Parathyroid adenoma (tissue), 2 donors: ENCODE results near the gene OPCML.

Experiments
- H2AFZ ChIP-seq: fragments of 300-600 bp; sonication (generic); one replicate; pipeline ENCODE4 v1.7.0; 2017; ENCODE audit warnings: antibody characterized with exemption, mild to moderate bottlenecking
- H3K27ac ChIP-seq: fragments of 300-600 bp; sonication (generic); one replicate; pipeline ENCODE4 v1.7.0; 2017
- H3K27me3 ChIP-seq: fragments of 300-600 bp; sonication (generic); one replicate; pipeline ENCODE4 v1.7.0; 2017; ENCODE audit warnings: low read length; ENCODE audit not compliant: control insufficient read depth, insufficient read depth
- H3K36me3 ChIP-seq: fragments of 300-600 bp; sonication (generic); one replicate; pipeline ENCODE4 v1.7.0; 2017; ENCODE audit warnings: low read length; ENCODE audit not compliant: control insufficient read depth, insufficient read depth
- H3K4me1 ChIP-seq: fragments of 300-600 bp; sonication (generic); one replicate; pipeline ENCODE4 v1.7.0; 2017; ENCODE audit warnings: control low read depth
- H3K4me2 ChIP-seq: fragments of 300-600 bp; sonication (generic); one replicate; pipeline ENCODE4 v1.7.0; 2017; ENCODE audit warnings: low read length
- H3K4me3 ChIP-seq: fragments of 300-600 bp; sonication (generic); one replicate; pipeline ENCODE4 v1.7.0; 2017; ENCODE audit warnings: low read depth, low read length
- H3K79me2 ChIP-seq: fragments of 300-600 bp; sonication (generic); one replicate; pipeline ENCODE4 v1.7.0; 2017; ENCODE audit warnings: control low read depth
- H3K9ac ChIP-seq: fragments of 300-600 bp; sonication (generic); one replicate; pipeline ENCODE4 v1.7.0; 2017; ENCODE audit warnings: mild to moderate bottlenecking
- H3K9me3 ChIP-seq: fragments of 300-600 bp; sonication (generic); one replicate; pipeline ENCODE4 v1.7.0; 2017; ENCODE audit warnings: low read length; ENCODE audit not compliant: control insufficient read depth
- TF ChIP-seq, protein P1 (sequence below): fragments of 300-600 bp; sonication (generic); IDR thresholded peaks from one replicate; pipeline ENCODE4 v1.7.0; 2017; ENCODE audit warnings: antibody characterized with exemption, mild to moderate bottlenecking
- donor health status: primary hyperparathyroidism.

Gene OPCML

DNA sequence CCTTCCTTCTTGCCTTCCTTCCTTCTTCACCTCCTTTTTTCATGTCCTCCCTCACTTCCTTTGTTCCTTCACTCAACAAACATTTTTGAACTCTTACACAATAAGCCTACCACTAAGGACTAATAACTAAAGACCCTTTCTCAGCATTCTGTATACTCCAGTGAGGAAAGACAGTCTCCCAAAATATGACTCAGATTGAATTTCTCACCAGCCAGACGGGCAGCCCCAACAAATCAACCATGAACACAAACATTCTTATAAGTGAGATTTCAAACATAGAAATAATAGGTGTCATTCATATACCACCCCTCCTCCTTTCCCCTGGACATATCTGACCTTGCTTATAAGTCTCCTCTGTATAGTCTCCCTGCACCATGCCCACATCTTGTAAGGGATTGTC lies 1079.7 kb downstream of the OPCML start:
- TF ChIP-seq, protein P1, sequence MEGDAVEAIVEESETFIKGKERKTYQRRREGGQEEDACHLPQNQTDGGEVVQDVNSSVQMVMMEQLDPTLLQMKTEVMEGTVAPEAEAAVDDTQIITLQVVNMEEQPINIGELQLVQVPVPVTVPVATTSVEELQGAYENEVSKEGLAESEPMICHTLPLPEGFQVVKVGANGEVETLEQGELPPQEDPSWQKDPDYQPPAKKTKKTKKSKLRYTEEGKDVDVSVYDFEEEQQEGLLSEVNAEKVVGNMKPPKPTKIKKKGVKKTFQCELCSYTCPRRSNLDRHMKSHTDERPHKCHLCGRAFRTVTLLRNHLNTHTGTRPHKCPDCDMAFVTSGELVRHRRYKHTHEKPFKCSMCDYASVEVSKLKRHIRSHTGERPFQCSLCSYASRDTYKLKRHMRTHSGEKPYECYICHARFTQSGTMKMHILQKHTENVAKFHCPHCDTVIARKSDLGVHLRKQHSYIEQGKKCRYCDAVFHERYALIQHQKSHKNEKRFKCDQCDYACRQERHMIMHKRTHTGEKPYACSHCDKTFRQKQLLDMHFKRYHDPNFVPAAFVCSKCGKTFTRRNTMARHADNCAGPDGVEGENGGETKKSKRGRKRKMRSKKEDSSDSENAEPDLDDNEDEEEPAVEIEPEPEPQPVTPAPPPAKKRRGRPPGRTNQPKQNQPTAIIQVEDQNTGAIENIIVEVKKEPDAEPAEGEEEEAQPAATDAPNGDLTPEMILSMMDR = no peak
- H3K36me3 ChIP-seq = no peaks in the 10 kb centered on the region
- no peak overlapping the region for H2AFZ ChIP-seq
- no peak overlapping the region for H3K9ac ChIP-seq
- no peaks in the 10 kb centered on the region for H3K4me1 ChIP-seq
- H3K27ac ChIP-seq = no peak overlapping the region
- H3K4me3 ChIP-seq = no peak overlapping the region
- H3K27me3 ChIP-seq = no peaks in the 10 kb centered on the region
- no peak overlapping the region for H3K4me2 ChIP-seq
- no peaks in the 10 kb centered on the region for H3K9me3 ChIP-seq
- H3K79me2 ChIP-seq = no peaks in the 10 kb centered on the region

DNA sequence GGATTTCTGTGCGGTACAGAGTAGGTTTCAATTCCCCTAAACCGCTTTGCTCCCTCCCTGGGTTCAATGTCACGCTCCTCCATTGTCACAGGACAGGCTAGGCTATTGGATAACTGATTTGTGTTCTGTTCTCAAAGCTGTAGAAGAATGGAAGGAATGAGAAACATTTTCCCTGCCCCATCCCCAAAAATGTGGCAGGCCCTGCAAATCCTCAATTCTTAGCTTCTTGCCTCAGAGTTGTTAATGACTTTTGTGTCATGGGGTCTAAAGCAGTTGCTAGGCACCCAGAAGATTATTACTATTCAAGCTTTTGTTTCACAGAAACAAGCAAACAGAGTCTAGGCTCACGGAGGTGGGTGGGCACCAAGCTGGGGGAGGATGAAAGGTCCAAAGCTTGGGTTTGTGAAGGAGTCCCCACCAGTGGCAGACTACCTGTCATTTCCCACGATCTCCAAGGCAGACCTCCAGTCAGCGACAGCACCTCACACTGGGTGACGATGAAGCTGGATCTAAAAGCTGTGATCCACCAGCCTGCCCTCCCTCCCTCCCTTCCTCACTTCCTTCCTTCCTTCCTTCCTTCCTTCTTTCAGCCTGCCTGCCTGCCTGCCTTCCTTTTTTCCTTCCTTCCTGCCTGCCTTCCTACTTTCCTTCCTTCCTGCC lies 1080.2 kb downstream of the OPCML start:
- no peak overlapping the region for H2AFZ ChIP-seq
- no peak overlapping the region for H3K9ac ChIP-seq
- no peak overlapping the region for H3K4me3 ChIP-seq
- TF ChIP-seq, protein P1 = no peak
- no peaks in the 10 kb centered on the region for H3K9me3 ChIP-seq
- no peaks in the 10 kb centered on the region for H3K4me1 ChIP-seq
- no peaks in the 10 kb centered on the region for H3K79me2 ChIP-seq
- no peaks in the 10 kb centered on the region for H3K36me3 ChIP-seq
- no peak overlapping the region for H3K27ac ChIP-seq
- no peaks in the 10 kb centered on the region for H3K27me3 ChIP-seq
- H3K4me2 ChIP-seq = no peak overlapping the region

DNA sequence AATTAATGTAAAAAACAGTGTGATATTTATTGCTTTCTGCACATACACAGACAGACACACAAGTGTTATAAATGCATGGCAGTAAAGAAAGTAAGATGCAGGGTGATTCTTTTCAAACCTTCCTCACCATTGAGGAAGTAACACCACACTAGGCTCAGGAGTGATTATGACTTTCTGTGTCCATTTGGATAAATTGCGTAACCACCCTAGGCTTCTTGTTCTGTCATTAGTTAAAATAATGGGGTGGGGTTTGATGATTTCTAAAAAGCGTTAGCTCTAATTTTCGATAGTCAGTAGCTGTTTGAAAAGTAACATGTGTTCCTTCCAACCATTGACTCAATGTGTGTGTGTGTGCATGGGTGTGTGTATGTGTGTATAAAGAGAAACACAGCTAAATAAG lies 1081.7 kb downstream of the OPCML start:
- TF ChIP-seq, protein P1 = no peak
- no peak overlapping the region for H3K4me2 ChIP-seq

DNA sequence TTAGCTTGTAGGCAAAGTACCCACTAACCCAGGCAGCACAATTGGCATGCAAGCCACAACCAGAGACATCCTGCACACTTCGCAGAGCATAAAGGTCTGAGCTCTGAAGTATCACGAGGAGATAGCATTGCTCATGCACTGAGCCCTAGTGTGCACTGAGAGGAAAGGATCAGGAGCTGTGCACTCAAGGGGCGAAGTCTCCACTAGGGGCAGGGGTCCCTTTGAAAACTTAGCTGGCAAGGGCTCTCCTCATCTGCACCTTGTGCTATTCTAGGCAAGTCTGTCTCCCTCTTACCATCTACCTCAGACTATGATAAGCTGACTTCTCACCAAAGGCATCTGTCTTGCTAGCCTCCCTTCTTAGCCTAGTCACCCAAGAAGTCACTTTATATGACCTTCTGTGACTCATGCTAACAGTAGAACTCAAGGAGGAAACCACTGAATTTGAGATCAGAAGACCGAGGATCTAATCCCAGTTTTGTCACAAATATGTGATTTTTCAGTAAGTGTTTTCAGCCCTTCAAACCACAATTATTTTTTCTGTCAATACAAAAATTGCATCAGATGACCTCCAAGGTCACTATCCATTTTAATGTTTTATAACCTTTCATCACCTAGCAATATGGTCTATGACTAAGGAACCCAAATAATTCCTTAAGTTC lies 1083.8 kb downstream of the OPCML start:
- H3K9me3 ChIP-seq = no peaks in the 10 kb centered on the region
- TF ChIP-seq, protein P1 = no peak
- no peak overlapping the region for H3K4me2 ChIP-seq
- no peaks in the 10 kb centered on the region for H3K4me1 ChIP-seq
- H3K27ac ChIP-seq = no peak overlapping the region
- H3K36me3 ChIP-seq = no peaks in the 10 kb centered on the region
- no peak overlapping the region for H3K9ac ChIP-seq
- no peak overlapping the region for H2AFZ ChIP-seq
- H3K27me3 ChIP-seq = no peaks in the 10 kb centered on the region
- no peak overlapping the region for H3K4me3 ChIP-seq
- no peaks in the 10 kb centered on the region for H3K79me2 ChIP-seq

More for the DNA sequence above, 1081.7 kb downstream of the OPCML start:
- Histone ChIP-seq H3K27me3 (no peaks in the 10 kb centered on the region), H3K79me2 (no peaks in the 10 kb centered on the region), H3K4me1 (no peaks in the 10 kb centered on the region), H3K36me3 (no peaks in the 10 kb centered on the region), H2AFZ (no peak overlapping the region), H3K9me3 (no peaks in the 10 kb centered on the region), H3K27ac (no peak overlapping the region), H3K4me3 (no peak overlapping the region), H3K9ac (no peak overlapping the region)

DNA sequence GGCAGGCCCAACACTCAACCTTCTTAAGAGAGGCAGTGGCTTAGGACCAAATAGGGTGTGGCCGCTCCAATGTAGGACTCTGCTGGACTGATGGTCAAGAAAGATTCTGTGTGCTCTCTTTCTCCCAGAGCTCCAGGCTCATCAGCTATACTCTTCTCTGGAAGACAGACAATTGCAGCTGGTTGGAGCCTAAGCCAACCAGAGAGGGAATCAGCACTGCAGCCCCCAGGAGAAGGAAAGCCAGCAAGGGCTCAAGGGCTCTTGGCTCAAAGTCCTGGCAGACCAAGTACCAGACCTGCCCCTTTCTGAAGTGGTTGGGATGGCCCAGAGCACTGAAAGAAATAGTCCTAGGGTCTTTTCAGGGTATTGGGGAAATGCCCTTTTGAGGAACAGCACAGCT lies 1084.5 kb downstream of the OPCML start:
- no peaks in the 10 kb centered on the region for H3K4me1 ChIP-seq
- no peak overlapping the region for H3K27ac ChIP-seq
- H2AFZ ChIP-seq = no peak overlapping the region
- H3K36me3 ChIP-seq = no peaks in the 10 kb centered on the region
- no peaks in the 10 kb centered on the region for H3K9me3 ChIP-seq
- no peak overlapping the region for H3K4me3 ChIP-seq
- TF ChIP-seq, protein P1 = no peak
- no peaks in the 10 kb centered on the region for H3K79me2 ChIP-seq
- no peak overlapping the region for H3K9ac ChIP-seq
- no peaks in the 10 kb centered on the region for H3K27me3 ChIP-seq
- H3K4me2 ChIP-seq = no peak overlapping the region
